Transverse colon (tissue), 4 donors: ENCODE results near the gene ZNF860. TPM values are rescaled to one million over a fixed set of nuclear protein-coding genes. Genes with fewer than 3 reads are reported as not detected.
"Not testable (repeated sequence)": the region's sequence is repeated elsewhere in the genome, so short reads cannot be mapped to it uniquely, and the experiment has no call there.

Experiments
- DNase-seq: peaks from one replicate; pipeline ENCODE4 v3.0.0-alpha.2; 2019
- H3K27ac ChIP-seq, 4 donors: fragments of 200-600 bp; sonication (generic); 2 replicates each; pipeline ENCODE4 v1.5.1; 2016 to 2018; ENCODE audit warnings: inconsistent platforms in 4 of 4
- H3K27me3 ChIP-seq: fragments of 200-600 bp; sonication (generic); 2 replicates; pipeline ENCODE4 v1.5.1; 2017; ENCODE audit warnings: inconsistent platforms
- H3K36me3 ChIP-seq, 4 donors: fragments of 200-600 bp; sonication (generic); 2 replicates each; pipeline ENCODE4 v1.5.1; 2017 to 2019; ENCODE audit warnings: inconsistent platforms in 4 of 4
- H3K4me1 ChIP-seq, 4 donors: fragments of 200-600 bp; sonication (generic); 2 replicates each; pipeline ENCODE4 v1.5.1; 2017 to 2020; ENCODE audit warnings: inconsistent platforms in 4 of 4
- H3K4me3 ChIP-seq, 4 donors: fragments of 200-600 bp; sonication (generic); 1 replicate in 1 of 4; 2 replicates in 3 of 4; pipeline versions ENCODE4 v1.5.1 to v1.6.1; 2017 to 2019; ENCODE audit warnings: inconsistent platforms in 4 of 4
- H3K9me3 ChIP-seq, 2 donors: fragments of 200-600 bp; sonication (generic); 2 replicates each; pipeline ENCODE4 v1.5.1; 2017 to 2019; ENCODE audit warnings: inconsistent platforms in 2 of 2
- CTCF ChIP-seq, 5 experiments: fragments of 200-600 bp in 3 of 5; fragments of 450-650 bp in 2 of 5; sonication (generic) in 3 of 5; IDR thresholded peaks; 1 replicate in 2 of 5; 2 replicates in 3 of 5; pipeline ENCODE4 v1.5.1; 2016 to 2017; ENCODE audit warnings: antibody characterized with exemption in 5 of 5, inconsistent platforms in 3 of 5, mild to moderate bottlenecking in 2 of 5, moderate library complexity in 1 of 5
- EP300 ChIP-seq: sonication (generic); formaldehyde crosslinking; IDR thresholded peaks from one replicate; pipeline ENCODE4 v1.6.1; 2017; ENCODE audit warnings: antibody characterized with exemption, low read depth
- POLR2A ChIP-seq: fragments of 450-650 bp; IDR thresholded peaks from one replicate; pipeline ENCODE4 v1.6.1; 2016; ENCODE audit warnings: antibody characterized with exemption, mild to moderate bottlenecking, moderate library complexity
- POLR2AphosphoS5 ChIP-seq, 3 donors: sonication (generic); formaldehyde crosslinking; IDR thresholded peaks; one replicate each; pipeline ENCODE4 v1.6.1; 2016; ENCODE audit warnings: antibody characterized with exemption in 3 of 3
- WGBS, 2 donors: methylation state at CpG; one replicate each; pipeline ENCODE4 v1.1.5; 2018; ENCODE audit warnings: low coverage in 1 of 2; 5-methylcytosine and 5-hydroxymethylcytosine counted together
- in situ Hi-C, 4 donors: fragments of 200-750 bp; cut with MboI; loops; one replicate each; pipeline versions ENCODE4 v1.15.0 to v1.15.1; 2017; ENCODE audit warnings: low sequenced_read_pairs in 3 of 4, low pct_ligation_motif_present in 1 of 4, low pct_unique_long_range_greater_than_20kb in 1 of 4
- intact Hi-C: fragments of 100-400 bp; cut with DNase I; formaldehyde crosslinking; loops from one replicate; pipeline ENCODE4 v1.15.1; 2023; ENCODE audit warnings: low total_unique reads
- total RNA-seq, 4 donors: library from RNA; depleted of rRNA; stranded (reverse); fragments of >200 nt; gene quantifications; one replicate each; pipeline ENCODE4 v1.1.0, GENCODE V29; 2016

The ZNF860 gene
- total RNA-seq, 4 donors from 2014 or later: 0.41 to 5.4 (median 1.6) TPM; not detected in 1

GRCh38 chr3:32009957-32010356 lies 28.4 kb downstream of the ZNF860 start:
- no peak overlapping the region for H3K4me3 ChIP-seq
- TF ChIP-seq POLR2AphosphoS5 (IDR thresholded peaks at IDR 0.05) (no peak), EP300 (no peak), POLR2A (no peak), CTCF (IDR thresholded peaks at IDR 0.05) (no peak)
- in situ Hi-C loops: no loop called here
- H3K27me3 ChIP-seq: no peaks in the 10 kb centered on the region
- no peak for DNase-seq
- 79 to 93% methylated on average over 2 of the region's 2 CpGs for WGBS, 2 donors
- no peaks in the 10 kb centered on the region for H3K36me3 ChIP-seq
- H3K9me3 ChIP-seq: no peaks in the 10 kb centered on the region
- no peaks in the 10 kb centered on the region for H3K4me1 ChIP-seq
- no peak overlapping the region for H3K27ac ChIP-seq
- intact Hi-C loops: no loop called here

GRCh38 chr3:32010699-32011098 lies 29.1 kb downstream of the ZNF860 start:
- WGBS, 2 donors: 93 to 97% methylated on average over 5 to 7 of the region's 7 CpGs
- H3K9me3 ChIP-seq, H3K27me3 ChIP-seq, H3K36me3 ChIP-seq, in situ Hi-C loops, DNase-seq, intact Hi-C loops, H3K27ac ChIP-seq, H3K4me3 ChIP-seq, H3K4me1 ChIP-seq: not testable (repeated sequence)

- H3K27me3 ChIP-seq, H3K9me3 ChIP-seq, DNase-seq, intact Hi-C loops, H3K36me3 ChIP-seq, H3K27ac ChIP-seq, H3K4me3 ChIP-seq: not testable (repeated sequence)
- in situ Hi-C loops: loop anchor here in 1 of 4 donors (5.0 kb wide), 1 partner anchor 127 kb away; no protein-coding TSS in a partner anchor
- H3K4me1 ChIP-seq: peaks cover 0 to 13% (median 10%) of the 10 kb centered on the region in 4 donors
- 76% methylated on average over 3 of the region's 3 CpGs; no CpG with 5 or more reads in 1 of the 2 donors for WGBS, 2 donors
These were observed 34.1 kb downstream of the ZNF860 start for GRCh38 chr3:32015638-32016037.

- intact Hi-C loops: no loop called here
- no peak for DNase-seq
- Histone ChIP-seq H3K27me3 (no peaks in the 10 kb centered on the region), H3K36me3 (no peaks in the 10 kb centered on the region), H3K9me3 (no peaks in the 10 kb centered on the region), H3K27ac (peak overlapping the region in 2 of 4 donors; percentile 25 to 29), H3K4me3 (no peak overlapping the region), H3K4me1 (peaks cover 0 to 13% (median 10%) of the 10 kb centered on the region in 4 donors)
- TF ChIP-seq CTCF (IDR thresholded peaks at IDR 0.05) (no peak), POLR2A (no peak), POLR2AphosphoS5 (IDR thresholded peaks at IDR 0.05) (no peak), EP300 (no peak)
- 86 to 100% methylated on average over 3 of the region's 3 CpGs for WGBS, 2 donors
- in situ Hi-C loops: loop anchor here in 1 of 4 donors (5.0 kb wide), 1 partner anchor 125 kb away; no protein-coding TSS in a partner anchor
These were observed 35.7 kb downstream of the ZNF860 start for GRCh38 chr3:32017286-32017685.

GRCh38 chr3:32018757-32019564 lies 37.4 kb downstream of the ZNF860 start:
- Histone ChIP-seq H3K27ac (peak overlapping the region in 2 of 4 donors; percentile 9 to 29), H3K36me3 (no peaks in the 10 kb centered on the region), H3K9me3 (no peaks in the 10 kb centered on the region), H3K4me3 (no peak overlapping the region), H3K27me3 (no peaks in the 10 kb centered on the region), H3K4me1 (peaks cover 0 to 19% (median 10%) of the 10 kb centered on the region in 4 donors)
- intact Hi-C loops (no loop called here), in situ Hi-C loops (loop anchor here in 1 of 4 donors (5.0 kb wide), 1 partner anchor 123 kb away; no protein-coding TSS in a partner anchor)
- WGBS, 2 donors: 37 to 44% methylated on average over 5 of the region's 5 CpGs
- TF ChIP-seq POLR2AphosphoS5 (IDR thresholded peaks at IDR 0.05) (no peak), POLR2A (no peak), EP300 (no peak), CTCF (IDR thresholded peaks at IDR 0.05) (peak; percentile 72 to 89 (median 78))
- no peak for DNase-seq
